K562 (cell line): ENCODE results near the gene KLK11.

Experiments
- CBX2 ChIP-seq: fragments of 200-600 bp; sonication (generic); IDR thresholded peaks from one replicate; pipeline ENCODE4 v1.6.1; 2012; ENCODE audit warnings: mild to moderate bottlenecking, low read length, inconsistent platforms; ENCODE audit not compliant: insufficient read depth, poor library complexity, severe bottlenecking
- KDM4B ChIP-seq, 2 experiments: fragments of 450-650 bp in 1 of 2; sonication (generic) in 1 of 2; IDR thresholded peaks; 2 replicates each; pipeline ENCODE4 v1.6.1; 2016 to 2017; ENCODE audit warnings: borderline replicate concordance in 2 of 2, antibody characterized with exemption in 1 of 2, low read depth in 1 of 2, mild to moderate bottlenecking in 1 of 2
- KLF13 ChIP-seq: fragments of 450-650 bp; IDR thresholded peaks from 2 replicates; pipeline ENCODE4 v1.6.1; 2016; ENCODE audit warnings: missing genetic modification characterization, low read depth, mild to moderate bottlenecking, missing compliant biosample characterization, moderate library complexity, borderline replicate concordance
- MTA1 ChIP-seq: fragments of 450-650 bp; IDR thresholded peaks from 2 replicates; pipeline ENCODE4 v1.6.1; 2017; ENCODE audit warnings: borderline replicate concordance
- NR1H2 ChIP-seq: sonication (generic); formaldehyde crosslinking; IDR thresholded peaks from 2 replicates; pipeline ENCODE4 v1.4.0; 2020; ENCODE audit warnings: mild to moderate bottlenecking, missing genetic modification reagents
- RBM39 ChIP-seq: fragments of 200-400 bp; formaldehyde crosslinking; optimal IDR thresholded peaks from 2 replicates; pipeline ENCODE3; 2018; ENCODE audit warnings: low read depth, low read length
- TF ChIP-seq, protein P1 (sequence below): sonication (generic); formaldehyde crosslinking; IDR thresholded peaks from 2 replicates; pipeline ENCODE4 v1.8.1; 2023; ENCODE audit warnings: mild to moderate bottlenecking, missing genetic modification reagents

- TF ChIP-seq RBM39 (no peak), CBX2 (no peak), NR1H2 (CRISPR knock-in tag) (no peak), MTA1 (no peak), KDM4B (IDR thresholded peaks at IDR 0.05; ENCODE audit: borderline replicate concordance in 2 of 2, low read depth in 1 of 2) (no peak), KLF13 (no peak)
- TF ChIP-seq, protein P1, sequence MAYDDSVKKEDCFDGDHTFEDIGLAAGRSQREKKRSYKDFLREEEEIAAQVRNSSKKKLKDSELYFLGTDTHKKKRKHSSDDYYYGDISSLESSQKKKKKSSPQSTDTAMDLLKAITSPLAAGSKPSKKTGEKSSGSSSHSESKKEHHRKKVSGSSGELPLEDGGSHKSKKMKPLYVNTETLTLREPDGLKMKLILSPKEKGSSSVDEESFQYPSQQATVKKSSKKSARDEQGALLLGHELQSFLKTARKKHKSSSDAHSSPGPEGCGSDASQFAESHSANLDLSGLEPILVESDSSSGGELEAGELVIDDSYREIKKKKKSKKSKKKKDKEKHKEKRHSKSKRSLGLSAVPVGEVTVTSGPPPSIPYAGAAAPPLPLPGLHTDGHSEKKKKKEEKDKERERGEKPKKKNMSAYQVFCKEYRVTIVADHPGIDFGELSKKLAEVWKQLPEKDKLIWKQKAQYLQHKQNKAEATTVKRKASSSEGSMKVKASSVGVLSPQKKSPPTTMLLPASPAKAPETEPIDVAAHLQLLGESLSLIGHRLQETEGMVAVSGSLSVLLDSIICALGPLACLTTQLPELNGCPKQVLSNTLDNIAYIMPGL (CRISPR knock-in tag), result no peak
Measured at GRCh38 chr19:51070334-51071094, 44.1 kb upstream of the KLK11 start.
